ENCODE data around the gene PLXNB1.

GRCh38 chr3:48459331-48459730 lies 29.4 kb upstream of the PLXNB1 start:
- TF ChIP-seq CTCF (conservative IDR thresholded peaks at IDR 0.05; ENCODE audit: low read depth in 2 of 2) (no peak), STAT1 (IDR thresholded peaks at IDR 0.05; ENCODE audit: unreplicated experiment) (no peak), ETS1 (IDR thresholded peaks at IDR 0.05) (no peak), POLR2AphosphoS5 (IDR thresholded peaks at IDR 0.05; ENCODE audit: low read depth) (no peak), REST (IDR thresholded peaks at IDR 0.05; ENCODE audit: unreplicated experiment) (no peak), EZH2 (IDR thresholded peaks at IDR 0.05; ENCODE audit: low read depth, unreplicated experiment) (no peak), JUNB (IDR thresholded peaks at IDR 0.05; ENCODE audit: unreplicated experiment) (no peak), ZNF462 (CRISPR knock-in tag; IDR thresholded peaks at IDR 0.05) (no peak)

Measured in GM23338 (cell line).